GM12878 (cell line): Measurements from ENCODE around the gene MRPL37. TPM values are rescaled to one million over a fixed set of nuclear protein-coding genes. Genes with fewer than 3 reads are reported as not detected.

Source experiments
- ATAC-seq: fragments of 200-7000 bp; cut with Tn5 transposase; 3 replicates; pipeline ENCODE4 v1.9.1; 2020; ENCODE audit warnings: mild to moderate bottlenecking, moderate library complexity
- BruUV-seq: library from RNA; stranded (reverse); fragments of 400-500 nt; replicated peaks from 2 replicates; lab custom pipeline; 2021; lab: Mats Ljungman, UMichigan
- CTCF ChIA-PET: fragments of 300-600 bp; sonication (Branson Sonifier 250); formaldehyde crosslinking; extraction: SDS; loops from one replicate; lab custom pipeline; 2021; ENCODE audit warnings: inconsistent platforms; lab: Yijun Ruan, JAX
- POLR2A ChIA-PET: fragments of 350-600 bp; formaldehyde crosslinking; extraction: SDS; loops from one replicate; lab custom pipeline; 2021; ENCODE audit warnings: inconsistent platforms; lab: Charles Lee
- RAD21 ChIA-PET: fragments of 300-600 bp; sonication (Branson Sonifier 250); formaldehyde crosslinking; loops from one replicate; lab custom pipeline; 2023; ENCODE audit warnings: antibody characterized with exemption; ENCODE audit not compliant: unreplicated experiment; lab: Charles Lee
- SMC1A ChIA-PET: fragments of 300-600 bp; sonication (Branson Sonifier 250); formaldehyde crosslinking; loops from one replicate; lab custom pipeline; 2023; ENCODE audit not compliant: unreplicated experiment, uncharacterized antibody; lab: Charles Lee
- DNase-seq: peaks from one replicate; pipeline ENCODE4 v3.0.0-alpha.2; 2011; ENCODE audit warnings: low read depth, low spot score
- FAIRE-seq: peaks from 3 replicates; lab custom pipeline; 2011; peaks lifted over from hg19 to GRCh38; lab: Jason Lieb, UNC
- H2AFZ ChIP-seq: 2 replicates; pipeline ENCODE4 v1.6.0; 2011; ENCODE audit warnings: low read depth, low read length, control low read depth; ENCODE audit not compliant: control insufficient read depth
- H3K27ac ChIP-seq: 2 replicates; pipeline ENCODE4 v1.5.1; 2011; ENCODE audit warnings: control low read depth; ENCODE audit not compliant: control insufficient read depth, insufficient read depth
- H3K27me3 ChIP-seq, 2 experiments: replicated peaks in 1 of 2; 2 replicates each; pipeline versions ENCODE4 v1.6.0 to v1.6.1; 2011; ENCODE audit warnings: low read length in 1 of 2; ENCODE audit not compliant: control insufficient read depth in 2 of 2, insufficient read depth in 2 of 2
- H3K36me3 ChIP-seq, 2 experiments: 2 replicates each; pipeline ENCODE4 v1.5.1; 2011; ENCODE audit warnings: low read length in 1 of 2; ENCODE audit not compliant: control insufficient read depth in 2 of 2, insufficient read depth in 2 of 2
- H3K4me1 ChIP-seq: 2 replicates; pipeline ENCODE4 v1.6.1; 2011; ENCODE audit warnings: mild to moderate bottlenecking, low read length, moderate library complexity, mixed read lengths; ENCODE audit not compliant: control insufficient read depth, insufficient read depth
- H3K4me2 ChIP-seq: 2 replicates; pipeline ENCODE4 v1.6.0; 2011; ENCODE audit warnings: control low read depth; ENCODE audit not compliant: control insufficient read depth, insufficient read depth
- H3K4me3 ChIP-seq: fragments of 200-600 bp; sonication (generic); 2 replicates; pipeline ENCODE4 v1.5.1; 2016
- H3K79me2 ChIP-seq: 2 replicates; pipeline ENCODE4 v1.6.0; 2011; ENCODE audit warnings: low read length; ENCODE audit not compliant: control insufficient read depth, insufficient read depth
- H3K9ac ChIP-seq: 2 replicates; pipeline ENCODE4 v1.8.0; 2011; ENCODE audit warnings: low read length, control low read depth, mixed read lengths; ENCODE audit not compliant: control insufficient read depth, insufficient read depth
- H3K9me3 ChIP-seq: replicated peaks from 3 replicates; pipeline ENCODE4 v1.5.1; 2011; ENCODE audit warnings: mild to moderate bottlenecking, low read length; ENCODE audit not compliant: control insufficient read depth, insufficient read depth
- H4K20me1 ChIP-seq: 2 replicates; pipeline ENCODE4 v1.6.0; 2011; ENCODE audit not compliant: control insufficient read depth, insufficient read depth
- ATF7 ChIP-seq: fragments of 450-650 bp; IDR thresholded peaks from 2 replicates; pipeline ENCODE4 v1.6.1; 2016; ENCODE audit warnings: low read depth, mild to moderate bottlenecking
- BCL11A ChIP-seq: IDR thresholded peaks from 2 replicates; pipeline ENCODE4 v1.6.1; 2011; ENCODE audit warnings: low read depth, low read length
- CHD2 ChIP-seq: IDR thresholded peaks from 2 replicates; pipeline ENCODE4 v1.6.1; 2011; ENCODE audit warnings: low read depth, low read length, improper control_type of control experiment, borderline replicate concordance
- CREM ChIP-seq: IDR thresholded peaks from 2 replicates; pipeline ENCODE4 v1.6.1; 2014; ENCODE audit warnings: antibody characterized with exemption, low read depth
- E4F1 ChIP-seq: fragments of 450-650 bp; IDR thresholded peaks from 2 replicates; pipeline ENCODE4 v1.6.1; 2018; ENCODE audit warnings: borderline replicate concordance, mild to moderate bottlenecking; ENCODE audit not compliant: partially characterized antibody
- GABPA ChIP-seq: IDR thresholded peaks from 2 replicates; pipeline ENCODE4 v1.6.1; 2014; ENCODE audit warnings: antibody characterized with exemption, low read depth, mild to moderate bottlenecking, inconsistent platforms
- MLLT1 ChIP-seq: fragments of 450-650 bp; IDR thresholded peaks from 2 replicates; pipeline ENCODE4 v1.6.1; 2016; ENCODE audit warnings: mild to moderate bottlenecking
- NFIC ChIP-seq: IDR thresholded peaks from 2 replicates; pipeline ENCODE4 v1.6.1; 2012; ENCODE audit warnings: low read depth, mild to moderate bottlenecking, inconsistent platforms, low read length, moderate library complexity
- PAX5 ChIP-seq: IDR thresholded peaks from 2 replicates; pipeline ENCODE4 v1.6.1; 2011; ENCODE audit warnings: low read depth, low read length, borderline replicate concordance
- PKNOX1 ChIP-seq: fragments of 450-650 bp; IDR thresholded peaks from 2 replicates; pipeline ENCODE4 v1.6.1; 2016; ENCODE audit warnings: mild to moderate bottlenecking
- POU2F2 ChIP-seq: IDR thresholded peaks from 3 replicates; pipeline ENCODE4 v1.6.1; 2011; ENCODE audit warnings: low read depth, mild to moderate bottlenecking, low read length, borderline replicate concordance
- RBBP5 ChIP-seq: fragments of 200-600 bp; sonication (generic); conservative IDR thresholded peaks from 2 replicates; pipeline ENCODE4 v1.6.1; 2016
- USF1 ChIP-seq: IDR thresholded peaks from 2 replicates; pipeline ENCODE4 v1.6.1; 2011; ENCODE audit warnings: borderline replicate concordance, low read depth, mild to moderate bottlenecking, moderate library complexity, mixed read lengths, low read length; ENCODE audit not compliant: insufficient read depth; ENCODE audit errors: extremely low read length
- YY1 ChIP-seq: IDR thresholded peaks from 2 replicates; pipeline ENCODE4 v1.6.1; 2011; ENCODE audit warnings: low read depth, mild to moderate bottlenecking, low read length
- ZNF274 ChIP-seq: IDR thresholded peaks from one replicate; pipeline ENCODE4 v1.8.0; 2011; ENCODE audit not compliant: insufficient read length, insufficient read depth
- ZNF592 ChIP-seq: fragments of 450-650 bp; IDR thresholded peaks from 2 replicates; pipeline ENCODE4 v1.6.1; 2017; ENCODE audit warnings: mild to moderate bottlenecking, moderate library complexity
- WGBS: methylation state at CpG from one replicate; pipeline ENCODE4 v1.1.6; 2016; ENCODE audit warnings: low lambda C conversion rate; ENCODE audit not compliant: insufficient replicate concordance, insufficient coverage; ENCODE audit errors: missing lambda C conversion rate; 5-methylcytosine and 5-hydroxymethylcytosine counted together
- in situ Hi-C: fragments of 300-500 bp; cut with MboI; formaldehyde crosslinking; loops from 9 replicates; pipeline ENCODE4 v1.14.3; 2018; ENCODE audit warnings: mixed read lengths
- intact Hi-C: fragments of 100-400 bp; cut with micrococcal nuclease; formaldehyde crosslinking; loops from one replicate; pipeline ENCODE4 v1.14.2; 2022; ENCODE audit not compliant: unreplicated experiment
- polyA plus RNA-seq, 11 experiments: library from polyadenylated mRNA; depleted of rRNA in 4 of 11; unstranded in 6 of 11; stranded (reverse) in 5 of 11; fragments of >200 nt; fragmentation: Nextera tagmentation in 4 of 11; fragmentation: Illumina TruSeq in 1 of 11; extraction: Ambion mirVana in 4 of 11; extraction: Trizol in 1 of 11; gene quantifications; 1 replicate in 1 of 11; 2 replicates in 10 of 11; pipeline versions ENCODE4 v1.2.1 to v1.2.3, GENCODE V29; 2011 to 2016; ENCODE audit warnings: inconsistent platforms in 2 of 11, missing spikeins in 2 of 11, low read depth in 1 of 11
- total RNA-seq, 4 experiments: library from RNA; depleted of rRNA in 3 of 4; stranded (reverse); fragments of >200 nt in 3 of 4; fragmentation: Illumina TruSeq in 1 of 4; extraction: Trizol in 1 of 4; gene quantifications; 2 replicates each; pipeline versions ENCODE4 v1.2.1 to v1.2.3, GENCODE V29; 2013 to 2021

MRPL37 gene
- total and polyA plus RNA-seq, 10 of the 15 experiments (the other 5 are each of a cell fraction or from before 2014, with no cell fraction given) = 41.4 to 217 (median 159) TPM

- in situ Hi-C loops (no loop called here), intact Hi-C loops (no loop called here)
- SMC1A ChIA-PET = no interaction called here
- H3K4me2 ChIP-seq = no peak overlapping the region
- ATAC-seq = no peak
- 95% methylated on average over 10 of the region's 10 CpGs for WGBS
- FAIRE-seq = no peak
- DNase-seq = no peak
- POLR2A ChIA-PET = no interaction called here
- no peak overlapping the region for H3K4me3 ChIP-seq
- no peak overlapping the region for H2AFZ ChIP-seq
- RAD21 ChIA-PET = no interaction called here
- no peaks in the 10 kb centered on the region for H3K9me3 ChIP-seq
- H3K27ac ChIP-seq = no peak overlapping the region
- no peaks in the 10 kb centered on the region for H4K20me1 ChIP-seq
- H3K9ac ChIP-seq = no peak overlapping the region
- H3K36me3 ChIP-seq = peaks cover 0 to 5% of the 10 kb centered on the region in 2 experiments; a peak in 3 of 4 replicates
- no TSS peak for BruUV-seq
- no peaks in the 10 kb centered on the region for H3K4me1 ChIP-seq
- H3K27me3 ChIP-seq = no peaks in the 10 kb centered on the region
- no peaks in the 10 kb centered on the region for H3K79me2 ChIP-seq
- TF ChIP-seq CREM (no peak), BCL11A (no peak), ZNF274 (no peak), MLLT1 (no peak), USF1 (no peak), YY1 (no peak), PKNOX1 (no peak), GABPA (no peak), NFIC (no peak), CHD2 (no peak), RBBP5 (no peak), ATF7 (no peak), ZNF592 (no peak), E4F1 (no peak), POU2F2 (no peak), PAX5 (no peak)
- TF ChIP-seq, all 136 proteins: peak for 0
- CTCF ChIA-PET = no interaction called here
These were observed 57.3 kb downstream of the MRPL37 start for GRCh38 chr1:54257346-54257620.
